ENCODE data around the gene SRMS.
A peak's percentile ranks its signal among the peaks of the same experiment; 100 is the strongest.
"Not testable (repeated sequence)": the region's sequence is repeated elsewhere in the genome, so short reads cannot be mapped to it uniquely, and the experiment has no call there.

SRMS gene

GRCh38 chr20:63562461-63563224 lies 15.1 kb upstream of the SRMS start:
- no peak overlapping the region for H3K4me3 ChIP-seq (ENCODE audit: low read depth, low read length)
- TF ChIP-seq CTCF (IDR thresholded peaks at IDR 0.05; ENCODE audit: insufficient read depth, low read depth, low read length, missing control alignments) = no peak
- DNase-seq (ENCODE audit: low read depth) = peak; percentile 57

- no peak for DNase-seq (ENCODE audit: low read depth)
- no peak for TF ChIP-seq CTCF (IDR thresholded peaks at IDR 0.05; ENCODE audit: insufficient read depth, low read depth, low read length, missing control alignments)
- H3K4me3 ChIP-seq (ENCODE audit: low read depth, low read length) = no peak overlapping the region
These were observed 14.3 kb upstream of the SRMS start for GRCh38 chr20:63561624-63562396.

- no peak overlapping the region for H3K4me3 ChIP-seq (ENCODE audit: low read depth, low read length)
- TF ChIP-seq CTCF (IDR thresholded peaks at IDR 0.05; ENCODE audit: insufficient read depth, low read depth, low read length, missing control alignments) = no peak
- no peak for DNase-seq (ENCODE audit: low read depth)
These were observed 13.5 kb upstream of the SRMS start for GRCh38 chr20:63560856-63561609.

GRCh38 chr20:63560333-63560805 lies 12.8 kb upstream of the SRMS start:
- no peak for TF ChIP-seq CTCF (IDR thresholded peaks at IDR 0.05; ENCODE audit: insufficient read depth, low read depth, low read length, missing control alignments)
- no peak overlapping the region for H3K4me3 ChIP-seq (ENCODE audit: low read depth, low read length)
- DNase-seq (ENCODE audit: low read depth) = no peak

GRCh38 chr20:63559485-63560332 lies 12.2 kb upstream of the SRMS start:
- not testable (repeated sequence) for DNase-seq (ENCODE audit: low read depth); H3K4me3 ChIP-seq (ENCODE audit: low read depth, low read length)

- no peak for DNase-seq (ENCODE audit: low read depth)
- no peak overlapping the region for H3K4me3 ChIP-seq (ENCODE audit: low read depth, low read length)
- TF ChIP-seq CTCF (IDR thresholded peaks at IDR 0.05; ENCODE audit: insufficient read depth, low read depth, low read length, missing control alignments) = no peak
These were observed 11.4 kb upstream of the SRMS start for GRCh38 chr20:63558804-63559484.

Measured in GM12865 (cell line).